Skeletal muscle cell (primary cell): ENCODE measurements around the gene RGS6.
"Not testable (repeated sequence)": the region's sequence is repeated elsewhere in the genome, so short reads cannot be mapped to it uniquely, and the experiment has no call there.

Experiments
- DNase-seq: peaks from one replicate; pipeline ENCODE4 v3.0.0-alpha.2; 2010; ENCODE audit warnings: low read depth
- H3K4me3 ChIP-seq: 2 replicates; pipeline ENCODE4 v1.5.1; 2011; ENCODE audit warnings: low read depth, mild to moderate bottlenecking, control low read depth, low read length, moderate library complexity

RGS6 gene

GRCh38 chr14:72454388-72455160, 522.3 kb downstream of the RGS6 start:
- H3K4me3 ChIP-seq: no peak overlapping the region
- DNase-seq: no peak

- no peak overlapping the region for H3K4me3 ChIP-seq
- peak; percentile 32 for DNase-seq
Measured at GRCh38 chr14:72457641-72458040, 525.4 kb downstream of the RGS6 start.

GRCh38 chr14:72462056-72462455, 529.8 kb downstream of the RGS6 start:
- no peak overlapping the region for H3K4me3 ChIP-seq
- DNase-seq: no peak

GRCh38 chr14:72463291-72463866, 531.1 kb downstream of the RGS6 start:
- no peak overlapping the region for H3K4me3 ChIP-seq
- no peak for DNase-seq

- H3K4me3 ChIP-seq: no peak overlapping the region
- DNase-seq: no peak
Measured at GRCh38 chr14:72464226-72464625, 532.0 kb downstream of the RGS6 start.

- H3K4me3 ChIP-seq: no peak overlapping the region
- no peak for DNase-seq
Measured at GRCh38 chr14:72466325-72466724, 534.1 kb downstream of the RGS6 start.

GRCh38 chr14:72471346-72471745, 539.1 kb downstream of the RGS6 start:
- DNase-seq: no peak
- H3K4me3 ChIP-seq: no peak overlapping the region

GRCh38 chr14:72472845-72473244, 540.6 kb downstream of the RGS6 start:
- no peak for DNase-seq
- H3K4me3 ChIP-seq: no peak overlapping the region

GRCh38 chr14:72476657-72477499, 544.6 kb downstream of the RGS6 start:
- peak; percentile 43 for DNase-seq
- no peak overlapping the region for H3K4me3 ChIP-seq

- DNase-seq, H3K4me3 ChIP-seq: not testable (repeated sequence)
Measured at GRCh38 chr14:72477578-72477977, 545.3 kb downstream of the RGS6 start.

- H3K4me3 ChIP-seq: no peak overlapping the region
- no peak for DNase-seq
Measured at GRCh38 chr14:72478471-72478893, 546.3 kb downstream of the RGS6 start.

- no peak for DNase-seq
- no peak overlapping the region for H3K4me3 ChIP-seq
Measured at GRCh38 chr14:72479461-72479931, 547.3 kb downstream of the RGS6 start.

GRCh38 chr14:72480464-72481243, 548.4 kb downstream of the RGS6 start:
- H3K4me3 ChIP-seq: no peak overlapping the region
- no peak for DNase-seq

- no peak for DNase-seq
- H3K4me3 ChIP-seq: no peak overlapping the region
Measured at GRCh38 chr14:72483311-72483710, 551.1 kb downstream of the RGS6 start.

- no peak for DNase-seq
- H3K4me3 ChIP-seq: no peak overlapping the region
Measured at GRCh38 chr14:72485695-72486094, 553.5 kb downstream of the RGS6 start.

GRCh38 chr14:72488514-72488913, 556.3 kb downstream of the RGS6 start:
- DNase-seq: no peak
- H3K4me3 ChIP-seq: no peak overlapping the region

- no peak for DNase-seq
- no peak overlapping the region for H3K4me3 ChIP-seq
Measured at GRCh38 chr14:72492196-72492595, 560.0 kb downstream of the RGS6 start.

- no peak for DNase-seq
- H3K4me3 ChIP-seq: no peak overlapping the region
Measured at GRCh38 chr14:72495668-72496067, 563.4 kb downstream of the RGS6 start.

- H3K4me3 ChIP-seq: no peak overlapping the region
- DNase-seq: no peak
Measured at GRCh38 chr14:72498646-72499045, 566.4 kb downstream of the RGS6 start.
